ENCODE measurements around the gene SNF8.

DNA sequence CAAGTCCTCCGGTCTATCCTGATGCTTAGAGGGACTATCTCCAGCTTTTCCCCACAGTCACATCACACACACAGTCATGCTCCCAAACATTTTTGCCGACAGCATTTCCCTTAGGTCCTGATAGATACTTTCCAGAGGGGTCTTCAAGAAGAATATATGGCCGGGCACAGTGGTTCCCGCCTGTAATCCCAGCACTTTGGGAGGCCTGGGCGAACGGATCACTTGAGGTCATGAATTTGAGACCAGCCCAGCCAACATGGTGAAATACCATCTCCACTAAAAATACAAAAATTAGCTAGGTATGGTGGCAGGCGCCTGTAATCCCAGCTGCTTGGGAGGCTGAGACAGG lies 28.1 kb upstream of the SNF8 start:
- TF ChIP-seq, protein P1, sequence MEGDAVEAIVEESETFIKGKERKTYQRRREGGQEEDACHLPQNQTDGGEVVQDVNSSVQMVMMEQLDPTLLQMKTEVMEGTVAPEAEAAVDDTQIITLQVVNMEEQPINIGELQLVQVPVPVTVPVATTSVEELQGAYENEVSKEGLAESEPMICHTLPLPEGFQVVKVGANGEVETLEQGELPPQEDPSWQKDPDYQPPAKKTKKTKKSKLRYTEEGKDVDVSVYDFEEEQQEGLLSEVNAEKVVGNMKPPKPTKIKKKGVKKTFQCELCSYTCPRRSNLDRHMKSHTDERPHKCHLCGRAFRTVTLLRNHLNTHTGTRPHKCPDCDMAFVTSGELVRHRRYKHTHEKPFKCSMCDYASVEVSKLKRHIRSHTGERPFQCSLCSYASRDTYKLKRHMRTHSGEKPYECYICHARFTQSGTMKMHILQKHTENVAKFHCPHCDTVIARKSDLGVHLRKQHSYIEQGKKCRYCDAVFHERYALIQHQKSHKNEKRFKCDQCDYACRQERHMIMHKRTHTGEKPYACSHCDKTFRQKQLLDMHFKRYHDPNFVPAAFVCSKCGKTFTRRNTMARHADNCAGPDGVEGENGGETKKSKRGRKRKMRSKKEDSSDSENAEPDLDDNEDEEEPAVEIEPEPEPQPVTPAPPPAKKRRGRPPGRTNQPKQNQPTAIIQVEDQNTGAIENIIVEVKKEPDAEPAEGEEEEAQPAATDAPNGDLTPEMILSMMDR (optimal IDR thresholded peaks at IDR 0.05 in 1 of 3, IDR thresholded peaks at IDR 0.05 in 1 of 3, conservative IDR thresholded peaks at IDR 0.05 in 1 of 3; ENCODE audit: extremely low read depth in 1 of 3, insufficient read depth in 2 of 3, low read length in 3 of 3), result no peak
- TF ChIP-seq EZH2 (IDR thresholded peaks at IDR 0.05; ENCODE audit: low read length), result no peak

Data from keratinocyte (primary cell).